Stimulated activated CD8-positive, alpha-beta memory T cell treated with anti-CD3 and anti-CD28 coated beads, Interleukin-12 subunit alpha, Interleukin-12 subunit beta, amount 100 ng/mL, for 1 hour (primary cell): Measurements from ENCODE around the gene ANKS1B.
"Not testable (repeated sequence)": the region's sequence is repeated elsewhere in the genome, so short reads cannot be mapped to it uniquely, and the experiment has no call there.

Source experiments
- DNase-seq: peaks from one replicate; pipeline ENCODE4 v3.0.0-alpha.2; 2020; ENCODE audit warnings: low read depth

The ANKS1B gene

GRCh38 chr12:98868076-98868475, 1116.7 kb downstream of the ANKS1B start:
- DNase-seq = no peak

GRCh38 chr12:98864363-98864762, 1120.4 kb downstream of the ANKS1B start:
- no peak for DNase-seq

- no peak for DNase-seq
These were observed 1121.6 kb downstream of the ANKS1B start for GRCh38 chr12:98863167-98863566.

- DNase-seq = no peak
These were observed 1123.5 kb downstream of the ANKS1B start for GRCh38 chr12:98861251-98861650.

- no peak for DNase-seq
These were observed 1127.7 kb downstream of the ANKS1B start for GRCh38 chr12:98856897-98857540.

- DNase-seq = no peak
These were observed 1132.6 kb downstream of the ANKS1B start for GRCh38 chr12:98852181-98852580.

GRCh38 chr12:98847242-98847641, 1137.5 kb downstream of the ANKS1B start:
- no peak for DNase-seq

GRCh38 chr12:98845957-98846356, 1138.8 kb downstream of the ANKS1B start:
- no peak for DNase-seq

GRCh38 chr12:98840325-98840724, 1144.4 kb downstream of the ANKS1B start:
- DNase-seq = no peak

- no peak for DNase-seq
These were observed 1146.5 kb downstream of the ANKS1B start for GRCh38 chr12:98838231-98838647.

- not testable (repeated sequence) for DNase-seq
These were observed 1147.5 kb downstream of the ANKS1B start for GRCh38 chr12:98837134-98837752.

- no peak for DNase-seq
These were observed 1154.1 kb downstream of the ANKS1B start for GRCh38 chr12:98830657-98831056.

- DNase-seq = no peak
These were observed 1155.7 kb downstream of the ANKS1B start for GRCh38 chr12:98828802-98829600.

GRCh38 chr12:98823012-98823411, 1161.7 kb downstream of the ANKS1B start:
- DNase-seq = no peak

GRCh38 chr12:98821866-98822265, 1162.9 kb downstream of the ANKS1B start:
- DNase-seq = no peak

- DNase-seq = no peak
These were observed 1163.5 kb downstream of the ANKS1B start for GRCh38 chr12:98821232-98821631.

- no peak for DNase-seq
These were observed 1164.8 kb downstream of the ANKS1B start for GRCh38 chr12:98819821-98820404.

GRCh38 chr12:98819071-98819470, 1165.7 kb downstream of the ANKS1B start:
- no peak for DNase-seq

- no peak for DNase-seq
These were observed 1166.5 kb downstream of the ANKS1B start for GRCh38 chr12:98818239-98818638.

- DNase-seq = no peak
These were observed 1167.0 kb downstream of the ANKS1B start for GRCh38 chr12:98817742-98818141.

- DNase-seq = no peak
These were observed 1168.0 kb downstream of the ANKS1B start for GRCh38 chr12:98816720-98817119.

- DNase-seq = no peak
These were observed 1170.5 kb downstream of the ANKS1B start for GRCh38 chr12:98814254-98814653.

GRCh38 chr12:98812225-98812624, 1172.5 kb downstream of the ANKS1B start:
- DNase-seq = no peak
